K562 (cell line): Measurements from ENCODE around the gene LETM1. TPM values are rescaled to one million over a fixed set of nuclear protein-coding genes. Genes with fewer than 3 reads are reported as not detected.
A peak's percentile ranks its signal among the peaks of the same experiment; 100 is the strongest.

ENCODE experiments used
- BCOR ChIP-seq: fragments of 450-650 bp; IDR thresholded peaks from 2 replicates; pipeline ENCODE4 v1.6.1; 2016
- EP400 ChIP-seq: fragments of 450-650 bp; IDR thresholded peaks from 2 replicates; pipeline ENCODE4 v1.6.1; 2017; ENCODE audit warnings: antibody characterized with exemption, mild to moderate bottlenecking, moderate library complexity
- FOXA1 ChIP-seq: fragments of 450-650 bp; IDR thresholded peaks from 2 replicates; pipeline ENCODE4 v1.6.1; 2016; ENCODE audit warnings: mild to moderate bottlenecking, borderline replicate concordance
- ILK ChIP-seq: fragments of 450-650 bp; IDR thresholded peaks from 2 replicates; pipeline ENCODE4 v1.6.1; 2016; ENCODE audit warnings: missing genetic modification characterization, low read depth, mild to moderate bottlenecking, missing compliant biosample characterization, moderate library complexity, borderline replicate concordance
- KLF13 ChIP-seq: fragments of 450-650 bp; IDR thresholded peaks from 2 replicates; pipeline ENCODE4 v1.6.1; 2016; ENCODE audit warnings: missing genetic modification characterization, low read depth, mild to moderate bottlenecking, missing compliant biosample characterization, moderate library complexity, borderline replicate concordance
- MIER1 ChIP-seq: fragments of 450-650 bp; IDR thresholded peaks from 2 replicates; pipeline ENCODE4 v1.6.1; 2016; ENCODE audit warnings: antibody characterized with exemption, mild to moderate bottlenecking, low read depth
- MXI1 ChIP-seq: IDR thresholded peaks from 2 replicates; pipeline ENCODE4 v1.6.1; 2011; ENCODE audit warnings: low read depth, mild to moderate bottlenecking, improper control_type of control experiment, low read length
- PCBP2 ChIP-seq: fragments of 200-400 bp; formaldehyde crosslinking; IDR thresholded peaks from 2 replicates; pipeline ENCODE4 v1.6.1; 2018; ENCODE audit warnings: low read length, low read depth, mild to moderate bottlenecking, moderate library complexity; ENCODE audit not compliant: poor library complexity, severe bottlenecking
- RBM17 ChIP-seq: fragments of 200-400 bp; formaldehyde crosslinking; IDR thresholded peaks from 2 replicates; pipeline ENCODE4 v1.6.1; 2017; ENCODE audit warnings: low read depth, mild to moderate bottlenecking, low read length, borderline replicate concordance
- SLC30A9 ChIP-seq: fragments of 250-450 bp; sonication (Bioruptor Pico); IDR thresholded peaks from 2 replicates; pipeline ENCODE4 v1.8.0; 2022; ENCODE audit warnings: mild to moderate bottlenecking, moderate library complexity
- TCF7L2 ChIP-seq: fragments of 150-350 bp; IDR thresholded peaks from 2 replicates; pipeline ENCODE4 v1.6.1; 2016; ENCODE audit warnings: low read depth, mild to moderate bottlenecking, low read length, moderate library complexity
- polyA plus RNA-seq, 8 experiments: library from polyadenylated mRNA; depleted of rRNA in 4 of 8; stranded (reverse) in 5 of 8; unstranded in 3 of 8; fragments of >200 nt; fragmentation: Nextera tagmentation in 2 of 8; fragmentation: Illumina TruSeq in 1 of 8; extraction: Ambion mirVana in 2 of 8; extraction: Trizol in 1 of 8; gene quantifications; 2 replicates each; pipeline versions ENCODE4 v1.2.1 to v1.2.3, GENCODE V29; 2011 to 2014; ENCODE audit warnings: inconsistent platforms in 1 of 8, missing spikeins in 1 of 8
- total RNA-seq, 7 experiments: library from RNA; depleted of rRNA in 6 of 7; stranded (reverse); fragments of >200 nt in 6 of 7; fragmentation: Illumina TruSeq in 2 of 7; extraction: Trizol in 2 of 7; gene quantifications; 2 replicates each; pipeline versions ENCODE4 v1.2.1 to v1.2.3, GENCODE V29; 2011 to 2021; ENCODE audit warnings: low replicate concordance in 1 of 7
- TF ChIP-seq, protein P1 (sequence below): fragments of 150-350 bp; conservative IDR thresholded peaks from 2 replicates; pipeline ENCODE4 v1.6.1; 2014; ENCODE audit warnings: low read length
- TF ChIP-seq, protein P2 (sequence below), 2 experiments: fragments of 450-650 bp; formaldehyde crosslinking in 1 of 2; IDR thresholded peaks; 2 replicates each; pipeline versions ENCODE4 v1.4.0 to v1.6.1; 2014 to 2020; ENCODE audit warnings: mild to moderate bottlenecking in 2 of 2, borderline replicate concordance in 1 of 2, low read depth in 1 of 2
- TF ChIP-seq, protein P3 (sequence below): sonication (generic); formaldehyde crosslinking; IDR thresholded peaks from 2 replicates; pipeline ENCODE4 v1.8.0; 2022; ENCODE audit warnings: mild to moderate bottlenecking, missing genetic modification reagents

LETM1 gene
- total and polyA plus RNA-seq, 9 of the 15 experiments (the other 6 are each of a cell fraction or from before 2014, with no cell fraction given): 3.9 to 109 (median 35.0) TPM

DNA sequence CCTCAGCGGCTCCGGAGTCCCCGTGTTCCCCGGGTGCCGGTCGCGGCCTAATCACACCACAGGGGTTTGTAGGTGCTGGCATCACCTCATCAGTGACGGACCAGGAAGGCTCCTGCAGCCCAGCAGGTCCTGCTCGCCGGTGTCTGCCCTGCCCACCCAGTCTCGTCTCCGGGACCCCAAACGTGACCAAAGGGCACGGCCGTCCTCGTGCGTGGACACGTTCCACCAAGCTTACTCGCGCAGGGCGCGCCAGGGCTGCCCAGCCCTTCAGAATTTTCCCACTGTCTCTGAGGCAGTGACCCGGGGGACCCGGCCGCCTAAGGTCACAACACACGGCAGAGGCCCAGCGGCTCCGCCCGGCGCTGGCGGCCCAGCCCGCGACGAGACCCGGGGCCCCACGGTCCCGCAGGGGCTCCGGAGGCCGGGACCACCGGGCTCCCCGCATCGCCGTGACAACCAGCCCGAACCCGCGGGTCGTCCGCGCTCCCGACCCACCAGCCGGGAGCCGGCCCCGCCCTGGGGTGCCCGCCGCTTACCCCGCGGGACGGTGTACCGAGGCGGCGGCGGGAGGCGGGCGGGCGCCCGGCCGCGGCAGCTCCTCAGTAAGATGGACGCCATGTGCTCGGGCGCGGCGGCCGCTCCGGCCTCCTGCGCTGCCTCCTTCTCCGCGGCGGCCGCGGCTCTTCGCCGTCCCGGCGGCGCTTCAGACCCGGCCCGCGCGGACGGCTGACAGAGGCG is 454 bp downstream of the LETM1 start (continued):
- TF ChIP-seq PCBP2: no peak
- no peak for TF ChIP-seq ILK
- TF ChIP-seq KLF13: no peak
- TF ChIP-seq, protein P1, sequence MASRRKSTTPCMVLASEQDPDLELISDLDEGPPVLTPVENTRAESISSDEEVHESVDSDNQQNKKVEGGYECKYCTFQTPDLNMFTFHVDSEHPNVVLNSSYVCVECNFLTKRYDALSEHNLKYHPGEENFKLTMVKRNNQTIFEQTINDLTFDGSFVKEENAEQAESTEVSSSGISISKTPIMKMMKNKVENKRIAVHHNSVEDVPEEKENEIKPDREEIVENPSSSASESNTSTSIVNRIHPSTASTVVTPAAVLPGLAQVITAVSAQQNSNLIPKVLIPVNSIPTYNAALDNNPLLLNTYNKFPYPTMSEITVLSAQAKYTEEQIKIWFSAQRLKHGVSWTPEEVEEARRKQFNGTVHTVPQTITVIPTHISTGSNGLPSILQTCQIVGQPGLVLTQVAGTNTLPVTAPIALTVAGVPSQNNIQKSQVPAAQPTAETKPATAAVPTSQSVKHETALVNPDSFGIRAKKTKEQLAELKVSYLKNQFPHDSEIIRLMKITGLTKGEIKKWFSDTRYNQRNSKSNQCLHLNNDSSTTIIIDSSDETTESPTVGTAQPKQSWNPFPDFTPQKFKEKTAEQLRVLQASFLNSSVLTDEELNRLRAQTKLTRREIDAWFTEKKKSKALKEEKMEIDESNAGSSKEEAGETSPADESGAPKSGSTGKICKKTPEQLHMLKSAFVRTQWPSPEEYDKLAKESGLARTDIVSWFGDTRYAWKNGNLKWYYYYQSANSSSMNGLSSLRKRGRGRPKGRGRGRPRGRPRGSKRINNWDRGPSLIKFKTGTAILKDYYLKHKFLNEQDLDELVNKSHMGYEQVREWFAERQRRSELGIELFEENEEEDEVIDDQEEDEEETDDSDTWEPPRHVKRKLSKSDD: no peak
- TF ChIP-seq MXI1: no peak
- no peak for TF ChIP-seq FOXA1
- no peak for TF ChIP-seq RBM17
- TF ChIP-seq, protein P2, sequence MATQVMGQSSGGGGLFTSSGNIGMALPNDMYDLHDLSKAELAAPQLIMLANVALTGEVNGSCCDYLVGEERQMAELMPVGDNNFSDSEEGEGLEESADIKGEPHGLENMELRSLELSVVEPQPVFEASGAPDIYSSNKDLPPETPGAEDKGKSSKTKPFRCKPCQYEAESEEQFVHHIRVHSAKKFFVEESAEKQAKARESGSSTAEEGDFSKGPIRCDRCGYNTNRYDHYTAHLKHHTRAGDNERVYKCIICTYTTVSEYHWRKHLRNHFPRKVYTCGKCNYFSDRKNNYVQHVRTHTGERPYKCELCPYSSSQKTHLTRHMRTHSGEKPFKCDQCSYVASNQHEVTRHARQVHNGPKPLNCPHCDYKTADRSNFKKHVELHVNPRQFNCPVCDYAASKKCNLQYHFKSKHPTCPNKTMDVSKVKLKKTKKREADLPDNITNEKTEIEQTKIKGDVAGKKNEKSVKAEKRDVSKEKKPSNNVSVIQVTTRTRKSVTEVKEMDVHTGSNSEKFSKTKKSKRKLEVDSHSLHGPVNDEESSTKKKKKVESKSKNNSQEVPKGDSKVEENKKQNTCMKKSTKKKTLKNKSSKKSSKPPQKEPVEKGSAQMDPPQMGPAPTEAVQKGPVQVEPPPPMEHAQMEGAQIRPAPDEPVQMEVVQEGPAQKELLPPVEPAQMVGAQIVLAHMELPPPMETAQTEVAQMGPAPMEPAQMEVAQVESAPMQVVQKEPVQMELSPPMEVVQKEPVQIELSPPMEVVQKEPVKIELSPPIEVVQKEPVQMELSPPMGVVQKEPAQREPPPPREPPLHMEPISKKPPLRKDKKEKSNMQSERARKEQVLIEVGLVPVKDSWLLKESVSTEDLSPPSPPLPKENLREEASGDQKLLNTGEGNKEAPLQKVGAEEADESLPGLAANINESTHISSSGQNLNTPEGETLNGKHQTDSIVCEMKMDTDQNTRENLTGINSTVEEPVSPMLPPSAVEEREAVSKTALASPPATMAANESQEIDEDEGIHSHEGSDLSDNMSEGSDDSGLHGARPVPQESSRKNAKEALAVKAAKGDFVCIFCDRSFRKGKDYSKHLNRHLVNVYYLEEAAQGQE (IDR thresholded peaks at IDR 0.05; ENCODE audit: borderline replicate concordance): no peak
- TF ChIP-seq, protein P2 (CRISPR knock-in tag; IDR thresholded peaks at IDR 0.05; ENCODE audit: low read depth): no peak
- no peak for TF ChIP-seq MIER1
- no peak for TF ChIP-seq BCOR
- TF ChIP-seq, protein P3, sequence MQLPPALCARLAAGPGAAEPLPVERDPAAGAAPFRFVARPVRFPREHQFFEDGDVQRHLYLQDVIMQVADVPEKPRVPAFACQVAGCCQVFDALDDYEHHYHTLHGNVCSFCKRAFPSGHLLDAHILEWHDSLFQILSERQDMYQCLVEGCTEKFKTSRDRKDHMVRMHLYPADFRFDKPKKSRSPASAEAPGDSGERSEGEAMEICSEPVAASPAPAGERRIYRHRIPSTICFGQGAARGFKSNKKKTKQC (CRISPR knock-in tag): peak; percentile 19; the same call in 1 of the 2 replicates
- no peak for TF ChIP-seq TCF7L2
- no peak for TF ChIP-seq SLC30A9 (CRISPR knock-in tag)
- TF ChIP-seq EP400: peak; percentile 31; the same call in 1 of the 2 replicates
